HUES64 (cell line): ENCODE results near the gene PSMB11.
A peak's percentile ranks its signal among the peaks of the same experiment; 100 is the strongest.

Experiments used
- H3K27ac ChIP-seq: 2 replicates; pipeline ENCODE4 v1.7.0; 2013; ENCODE audit warnings: low read depth, low read length, inconsistent platforms
- H3K27me3 ChIP-seq: 2 replicates; pipeline ENCODE4 v1.6.1; 2013; ENCODE audit warnings: mild to moderate bottlenecking, low read length; ENCODE audit not compliant: insufficient read depth
- H3K36me3 ChIP-seq: 2 replicates; pipeline ENCODE4 v1.6.1; 2013; ENCODE audit warnings: mild to moderate bottlenecking, low read length; ENCODE audit not compliant: insufficient read depth
- H3K4me1 ChIP-seq: 2 replicates; pipeline ENCODE4 v1.6.1; 2013; ENCODE audit warnings: mild to moderate bottlenecking, low read length, moderate library complexity; ENCODE audit not compliant: insufficient read depth
- H3K4me3 ChIP-seq: 2 replicates; pipeline ENCODE4 v1.5.1; 2013; ENCODE audit warnings: mild to moderate bottlenecking, low read length, moderate library complexity
- H3K9ac ChIP-seq: 2 replicates; pipeline ENCODE4 v1.6.1; 2013; ENCODE audit warnings: mild to moderate bottlenecking, low read depth, low read length
- H3K9me3 ChIP-seq: 2 replicates; pipeline ENCODE4 v1.6.1; 2013; ENCODE audit warnings: low read depth, low read length; ENCODE audit not compliant: insufficient read depth
- WGBS: fragments of 150-250, 120-280 bp; methylation state at CpG from one replicate; pipeline ENCODE4 v1.1.7; 2013; ENCODE audit warnings: missing lambda C conversion rate; 5-methylcytosine and 5-hydroxymethylcytosine counted together

PSMB11 gene

DNA sequence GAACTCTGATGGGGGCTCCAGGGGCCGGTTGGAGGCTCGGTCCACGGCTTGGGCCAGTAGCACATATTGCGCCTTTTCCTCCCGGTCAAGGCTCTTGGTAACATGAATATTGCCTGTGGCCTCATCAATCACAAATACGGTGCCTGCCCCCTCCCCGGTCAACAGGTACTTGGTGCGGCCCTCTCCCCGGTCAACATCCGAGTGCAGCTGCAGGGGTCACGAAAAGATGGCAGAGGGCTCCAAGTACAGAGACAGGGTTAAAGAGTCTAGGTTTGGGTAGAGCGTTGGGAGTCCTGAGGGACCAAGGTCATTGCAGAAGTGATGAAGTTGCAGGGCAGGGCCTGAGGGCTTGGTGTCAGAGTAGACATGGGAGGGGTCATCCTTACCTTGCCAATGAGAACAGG lies 13.1 kb downstream of the PSMB11 start:
- Histone ChIP-seq H3K9ac (no peak overlapping the region), H3K27ac (no peak overlapping the region), H3K27me3 (peaks cover 5% of the 10 kb centered on the region; the same call in 1 of the 2 replicates), H3K4me3 (no peak overlapping the region), H3K4me1 (peaks cover 4% of the 10 kb centered on the region), H3K36me3 (peaks cover 35% of the 10 kb centered on the region), H3K9me3 (no peaks in the 10 kb centered on the region)
- 97% methylated on average over 12 of the region's 12 CpGs for WGBS

DNA sequence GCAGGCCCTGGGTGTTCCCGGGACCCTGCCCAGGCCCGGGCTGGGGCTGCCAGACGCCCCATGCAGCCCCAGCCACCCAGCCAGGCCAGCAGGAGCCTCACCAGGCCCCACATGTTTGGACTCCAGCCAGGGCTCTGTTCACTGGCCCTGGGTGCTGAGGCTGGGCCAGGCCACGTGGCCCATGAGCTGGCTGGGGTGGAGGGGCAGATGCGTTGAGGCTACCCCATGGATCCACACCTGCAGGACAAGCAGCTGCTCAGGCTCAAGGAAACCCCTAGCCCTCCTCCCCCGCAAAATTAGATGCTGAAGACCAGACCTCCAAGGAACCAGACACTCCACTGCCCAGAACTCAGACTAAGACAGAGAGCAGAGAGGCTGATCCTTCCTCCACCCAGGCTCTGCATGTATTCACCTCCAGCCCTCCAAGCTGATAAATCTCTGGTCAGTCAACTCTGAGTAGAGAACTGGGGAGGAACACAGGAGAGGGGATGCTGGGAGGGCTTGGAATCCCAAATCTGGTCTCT lies 13.7 kb downstream of the PSMB11 start:
- H3K9me3 ChIP-seq: no peaks in the 10 kb centered on the region
- H3K27me3 ChIP-seq: peaks cover 5% of the 10 kb centered on the region; the same call in 1 of the 2 replicates
- peaks cover 4% of the 10 kb centered on the region for H3K4me1 ChIP-seq
- no peak overlapping the region for H3K27ac ChIP-seq
- H3K4me3 ChIP-seq: peak overlapping the region; percentile 63
- WGBS: 91% methylated on average over 6 of the region's 6 CpGs
- H3K9ac ChIP-seq: no peak overlapping the region
- peaks cover 40% of the 10 kb centered on the region for H3K36me3 ChIP-seq

DNA sequence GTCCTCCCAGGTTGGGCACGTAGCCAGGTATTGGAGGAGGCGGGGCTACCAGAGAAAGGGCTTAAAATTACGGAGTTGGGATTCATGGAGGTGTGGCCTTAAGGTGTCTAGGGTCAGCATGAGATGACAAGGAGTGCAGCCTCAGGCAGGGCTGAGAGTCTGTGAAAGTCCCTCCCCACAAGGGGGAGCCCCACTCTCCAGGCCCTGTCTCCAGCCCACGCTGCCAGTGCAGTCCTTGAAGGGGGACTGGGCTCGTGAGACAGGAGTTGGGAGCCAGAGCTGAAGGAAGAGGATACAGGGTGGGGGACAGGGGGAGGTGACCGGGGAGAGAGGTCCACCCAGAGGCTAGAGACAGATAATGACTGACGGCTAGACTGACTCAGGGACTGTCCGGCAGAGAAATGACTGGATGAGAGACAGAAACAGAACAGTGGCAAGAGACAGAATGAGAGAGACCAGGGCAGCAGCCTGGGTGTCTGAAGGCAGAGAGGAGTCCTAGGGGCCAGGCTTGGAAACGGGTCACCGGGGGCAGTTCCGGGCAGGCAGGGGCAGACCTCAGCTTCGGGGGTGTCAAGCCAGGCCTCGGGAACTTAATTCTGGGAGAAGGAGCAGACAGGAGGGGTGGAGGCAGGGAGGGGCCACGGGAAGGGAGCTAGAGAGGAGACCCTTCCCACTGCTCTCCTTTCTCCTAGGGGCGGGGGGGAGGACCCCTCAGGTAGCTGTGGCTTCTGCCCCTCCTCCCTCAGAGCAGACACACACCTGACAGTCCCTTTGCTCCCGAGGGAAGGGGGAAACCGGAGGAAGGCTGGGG lies 14.3 kb downstream of the PSMB11 start:
- H3K4me3 ChIP-seq: peak overlapping the region; percentile 63
- H3K4me1 ChIP-seq: peaks cover 4% of the 10 kb centered on the region
- H3K9ac ChIP-seq: peak overlapping the region; percentile 70; the same call in 1 of the 2 replicates
- WGBS: 13% methylated on average over 16 of the region's 17 CpGs
- H3K9me3 ChIP-seq: no peaks in the 10 kb centered on the region
- H3K36me3 ChIP-seq: peaks cover 43% of the 10 kb centered on the region
- no peak overlapping the region for H3K27ac ChIP-seq
- peaks cover 5% of the 10 kb centered on the region; the same call in 1 of the 2 replicates for H3K27me3 ChIP-seq

DNA sequence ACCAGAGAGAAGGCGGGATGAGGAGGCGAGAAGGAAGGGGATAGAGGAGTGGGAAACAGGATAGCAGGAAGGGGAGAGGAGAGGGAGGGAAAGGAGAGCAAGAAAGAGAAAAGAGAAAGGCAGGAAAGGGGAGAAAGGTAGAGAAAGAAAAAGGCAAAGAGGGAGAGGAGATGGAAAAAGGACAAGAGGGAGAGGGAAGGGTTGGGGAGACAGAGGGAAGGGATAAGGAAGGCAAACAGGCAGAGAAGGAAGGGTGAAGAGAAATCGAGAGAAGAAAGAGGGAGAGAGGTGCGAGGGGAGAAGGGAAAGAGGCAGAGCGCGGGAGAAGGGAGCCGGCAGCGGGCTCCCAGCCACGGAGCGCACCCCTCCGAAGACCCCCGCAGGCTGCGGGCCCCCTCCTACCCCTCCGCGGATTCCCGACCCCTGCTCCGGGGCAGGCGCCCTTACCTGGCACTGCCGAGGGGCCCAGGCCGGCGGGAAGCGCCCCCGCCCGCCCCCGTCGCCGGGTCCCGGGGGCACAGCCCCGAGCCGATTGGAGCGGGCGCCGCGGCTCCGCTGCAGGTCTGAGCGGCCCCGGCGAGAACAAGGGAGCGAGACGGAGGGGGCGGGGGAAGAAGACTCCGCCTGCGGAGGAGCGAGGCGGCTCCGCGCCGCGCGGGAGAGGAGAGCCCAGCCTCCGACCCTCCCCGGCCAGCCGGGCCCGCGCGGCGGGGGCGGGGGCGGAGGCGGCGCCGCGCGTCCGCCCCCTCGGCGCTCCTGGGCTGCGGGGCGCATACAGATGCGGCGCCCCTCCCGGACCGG lies 15.1 kb downstream of the PSMB11 start, which contains the start of gene CDH24:
CDH24 (minus strand) TSS at position 565 of the 801 bp plus-strand sequence. CDS start 1,787 bp downstream, outside the sequence.
- Histone ChIP-seq H3K27ac (peak within 1 kb of the TSS; percentile 88), H3K4me1 (peaks cover 4% of the 10 kb centered on the region)

DNA sequence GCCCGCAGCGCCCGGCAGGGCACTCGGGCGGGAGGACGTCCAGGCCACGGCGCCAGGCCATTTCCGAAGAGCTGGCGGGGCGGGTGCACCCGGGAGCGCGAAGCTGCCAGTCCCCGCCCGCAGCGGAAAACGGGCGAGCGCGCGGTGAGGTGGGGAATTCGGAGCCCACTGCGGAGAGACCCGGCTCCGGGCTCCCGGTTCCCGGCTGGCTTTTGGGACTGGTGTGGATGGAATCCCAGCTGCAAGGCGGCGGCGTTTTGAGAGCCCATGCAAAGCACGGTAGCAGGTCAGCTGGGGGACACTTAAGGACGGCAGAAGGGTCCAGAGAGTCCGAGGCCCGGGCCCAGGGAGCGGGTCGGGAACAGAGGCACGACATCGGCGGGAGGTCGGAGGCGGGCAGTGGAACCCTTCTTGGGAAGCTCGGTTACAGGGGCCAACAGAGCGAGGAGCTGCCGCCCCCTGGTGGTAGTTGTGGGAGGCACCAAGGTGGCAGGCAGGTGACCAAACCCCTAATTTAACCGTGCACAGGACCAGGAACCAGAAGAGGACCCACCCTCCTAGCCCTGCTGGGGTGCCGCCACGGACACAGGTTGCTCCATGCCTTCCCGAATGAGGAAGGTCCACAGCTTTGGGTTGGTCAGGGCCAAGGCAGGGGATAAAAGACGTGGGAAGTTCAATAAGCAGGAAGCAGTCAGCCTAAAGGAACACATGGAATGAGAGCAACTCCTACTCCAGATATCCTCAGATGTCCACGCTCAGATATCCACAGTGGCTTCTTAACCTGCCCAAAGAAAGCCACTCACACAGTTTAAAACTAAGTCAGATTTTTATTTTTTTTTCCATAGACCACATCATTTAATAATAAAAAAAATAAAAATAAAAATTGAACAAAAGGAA lies 16.0 kb downstream of the PSMB11 start:
- Histone ChIP-seq H3K27me3 (peaks cover 5% of the 10 kb centered on the region; the same call in 1 of the 2 replicates), H3K36me3 (peaks cover 50% of the 10 kb centered on the region), H3K9me3 (no peaks in the 10 kb centered on the region), H3K4me1 (peaks cover 6% of the 10 kb centered on the region), H3K9ac (peak overlapping the region; percentile 70), H3K4me3 (peak overlapping the region; percentile 63), H3K27ac (peak overlapping the region; percentile 88)
- 3% methylated on average over 51 of the region's 51 CpGs for WGBS

More for the DNA sequence above, 15.1 kb downstream of the PSMB11 start, which contains the start of gene CDH24:
- Histone ChIP-seq H3K4me3 (peak within 1 kb of the TSS; percentile 63), H3K36me3 (peaks cover 46% of the 10 kb centered on the region), H3K27me3 (peaks cover 5% of the 10 kb centered on the region; the same call in 1 of the 2 replicates), H3K9me3 (no peaks in the 10 kb centered on the region), H3K9ac (peak within 1 kb of the TSS; percentile 70)
- WGBS: 1% methylated on average over 73 of the region's 73 CpGs

DNA sequence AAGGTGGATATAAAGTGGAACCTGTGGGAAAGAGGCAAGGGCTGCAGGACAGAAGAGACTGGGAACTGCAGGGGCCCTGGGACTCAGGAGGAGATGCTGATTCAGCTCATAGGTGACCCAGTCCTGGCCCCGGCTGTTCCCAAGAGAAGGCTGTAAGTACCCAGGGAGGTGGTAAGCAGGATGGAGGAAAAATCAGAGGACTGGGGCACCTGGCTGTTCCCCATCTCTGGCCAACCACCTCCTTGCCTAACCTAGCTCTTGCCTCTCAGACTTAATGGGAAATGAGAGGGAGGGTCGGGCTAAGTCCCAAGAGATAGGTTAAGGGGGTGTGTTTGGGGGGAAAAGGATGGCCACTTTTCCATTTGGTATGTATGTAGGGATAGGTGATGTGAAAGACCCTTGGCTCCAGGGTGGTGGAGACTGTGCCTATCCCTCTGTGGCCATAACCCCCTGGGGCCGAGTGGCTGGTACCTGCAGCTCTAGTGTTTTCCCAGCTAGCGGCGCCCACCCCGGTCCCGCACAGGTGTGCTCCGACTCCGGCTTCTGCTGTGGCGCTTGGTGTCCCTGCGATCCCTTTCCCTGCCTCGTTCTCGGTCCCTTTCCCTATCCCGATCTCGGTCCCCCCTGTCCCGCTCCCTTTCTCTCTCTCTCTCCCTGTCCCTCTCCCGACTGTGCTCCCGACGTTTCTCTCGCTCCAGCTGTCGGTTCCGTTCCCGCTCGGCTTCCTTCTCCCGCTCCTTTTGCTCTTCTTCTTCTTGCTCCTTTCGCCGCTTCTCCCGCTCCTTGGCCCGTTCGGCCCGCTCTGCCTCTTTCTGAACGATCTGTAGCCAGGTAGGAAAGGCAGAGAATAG lies 16.9 kb downstream of the PSMB11 start:
- Histone ChIP-seq H3K27me3 (peaks cover 5% of the 10 kb centered on the region; the same call in 1 of the 2 replicates), H3K4me1 (peaks cover 6% of the 10 kb centered on the region), H3K4me3 (no peak overlapping the region), H3K36me3 (peaks cover 53% of the 10 kb centered on the region), H3K27ac (no peak overlapping the region), H3K9ac (no peak overlapping the region), H3K9me3 (no peaks in the 10 kb centered on the region)
- WGBS: 93% methylated on average over 32 of the region's 32 CpGs

DNA sequence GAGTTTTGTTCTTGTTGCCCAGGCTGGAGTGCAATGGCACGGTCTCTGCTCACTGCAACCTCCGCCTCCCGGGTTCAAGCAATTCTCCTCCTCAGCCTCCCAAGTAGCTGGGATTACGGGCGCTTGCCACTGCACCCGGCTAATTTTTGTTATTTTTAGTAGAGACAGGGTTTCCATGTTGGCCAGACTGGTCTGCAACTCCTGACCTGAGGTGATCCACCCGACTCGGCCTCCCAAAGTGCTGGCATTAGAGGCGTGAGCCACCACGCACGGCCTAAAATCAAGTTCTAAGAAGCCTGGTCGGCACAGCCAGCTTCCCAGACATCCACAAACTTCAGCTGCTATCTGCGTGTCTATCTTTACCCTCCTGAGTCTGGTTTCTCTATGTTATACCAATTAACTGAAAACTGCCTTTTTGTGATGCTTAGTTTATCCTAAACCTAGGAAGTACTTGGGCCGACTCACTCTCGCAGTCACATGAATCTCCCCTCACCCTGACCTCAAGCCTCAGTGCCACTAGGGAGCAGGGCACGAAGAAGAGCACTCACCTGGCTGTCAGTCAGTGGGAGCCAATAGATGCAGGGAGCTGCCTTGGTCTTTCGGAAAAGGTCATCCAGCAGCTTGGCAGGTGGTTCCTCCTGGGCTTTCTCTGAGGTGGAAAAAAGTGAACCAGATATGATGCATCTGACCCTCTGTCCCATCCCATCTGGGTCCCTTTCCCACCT lies 18.7 kb downstream of the PSMB11 start:
- no peaks in the 10 kb centered on the region for H3K9me3 ChIP-seq
- no peak overlapping the region for H3K4me3 ChIP-seq
- peaks cover 66% of the 10 kb centered on the region for H3K36me3 ChIP-seq
- H3K27me3 ChIP-seq: peaks cover 5% of the 10 kb centered on the region; the same call in 1 of the 2 replicates
- H3K4me1 ChIP-seq: peaks cover 6% of the 10 kb centered on the region
- WGBS: 96% methylated on average over 17 of the region's 17 CpGs
- H3K27ac ChIP-seq: no peak overlapping the region
- no peak overlapping the region for H3K9ac ChIP-seq

DNA sequence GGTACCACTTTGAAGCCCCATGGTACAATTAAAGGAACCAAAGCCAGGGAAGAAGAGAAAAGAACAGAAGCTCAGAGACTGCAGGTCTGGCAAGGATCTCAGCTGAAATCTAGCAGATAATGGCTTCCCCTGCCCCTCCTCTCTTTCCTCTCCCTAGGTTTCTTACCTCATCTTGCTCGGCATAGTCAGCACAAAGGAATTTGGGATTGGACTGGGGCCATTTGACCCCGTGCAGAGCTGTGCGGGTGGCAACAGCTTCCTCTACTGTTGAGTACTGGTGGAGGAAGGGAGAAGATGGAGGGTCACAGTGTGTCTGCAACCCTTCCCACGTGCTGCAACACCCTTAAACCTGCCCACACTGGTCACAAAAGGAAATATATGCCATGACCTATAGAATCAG lies 20.0 kb downstream of the PSMB11 start:
- Histone ChIP-seq H3K4me1 (peaks cover 3% of the 10 kb centered on the region; the same call in 1 of the 2 replicates), H3K4me3 (no peak overlapping the region), H3K9ac (no peak overlapping the region), H3K27ac (peak overlapping the region; percentile 40), H3K36me3 (peaks cover 79% of the 10 kb centered on the region), H3K9me3 (no peaks in the 10 kb centered on the region), H3K27me3 (peaks cover 1% of the 10 kb centered on the region; the same call in 1 of the 2 replicates)
- 83% methylated on average over 4 of the region's 4 CpGs for WGBS

DNA sequence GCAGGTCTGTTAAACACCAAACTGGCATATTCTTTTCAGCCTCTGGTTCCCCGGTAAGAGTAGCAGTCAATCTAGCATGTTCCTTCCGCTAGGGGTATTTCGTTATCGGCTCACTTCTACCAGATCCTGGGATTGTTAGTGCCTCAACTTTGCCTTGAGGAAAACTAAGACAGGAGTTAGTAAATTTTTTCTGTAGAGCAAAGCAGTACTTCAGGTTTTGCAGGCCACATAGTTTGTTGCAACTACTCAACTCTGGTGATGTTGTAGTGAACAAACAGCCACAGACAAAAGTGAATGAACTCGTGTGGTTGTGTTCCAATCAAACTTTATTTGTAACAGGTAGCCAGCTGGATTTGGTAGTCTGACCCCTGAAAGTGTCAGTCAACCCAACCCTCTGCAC lies 21.6 kb downstream of the PSMB11 start:
- no peak overlapping the region for H3K4me3 ChIP-seq
- 93% methylated on average over 5 of the region's 5 CpGs for WGBS
- no peak overlapping the region for H3K27ac ChIP-seq
- no peaks in the 10 kb centered on the region for H3K9me3 ChIP-seq
- H3K9ac ChIP-seq: no peak overlapping the region
- H3K27me3 ChIP-seq: no peaks in the 10 kb centered on the region
- H3K36me3 ChIP-seq: peaks cover 92% of the 10 kb centered on the region
- H3K4me1 ChIP-seq: peaks cover 5% of the 10 kb centered on the region
